ENCODE measurements around the gene MTOR.
"Not testable (repeated sequence)": the region's sequence is repeated elsewhere in the genome, so short reads cannot be mapped to it uniquely, and the experiment has no call there.

Gene MTOR

GRCh38 chr1:11262171-11263049 is at the start of gene MTOR:
TSS of gene MTOR (minus strand) at chr1:11262551. CDS start at chr1:11259409, 3,142 bp downstream.
- DNase-seq = peak; percentile 100

- no peak for DNase-seq
These were observed 47.0 kb upstream of the MTOR start for GRCh38 chr1:11309385-11309784.

- DNase-seq = no peak
These were observed 46.4 kb upstream of the MTOR start for GRCh38 chr1:11308699-11309224.

- no peak for DNase-seq
These were observed 45.5 kb upstream of the MTOR start for GRCh38 chr1:11307852-11308251.

- DNase-seq = not testable (repeated sequence)
These were observed 43.2 kb upstream of the MTOR start for GRCh38 chr1:11305516-11305915.

GRCh38 chr1:11302366-11302765 is 40.0 kb upstream of the MTOR start:
- no peak for DNase-seq

GRCh38 chr1:11301601-11302000 is 39.2 kb upstream of the MTOR start:
- DNase-seq = peak; percentile 78

- no peak for DNase-seq
These were observed 36.8 kb upstream of the MTOR start for GRCh38 chr1:11299225-11299574.

- DNase-seq = no peak
These were observed 36.3 kb upstream of the MTOR start for GRCh38 chr1:11298390-11299224.

GRCh38 chr1:11297774-11298173 is 35.4 kb upstream of the MTOR start:
- DNase-seq = not testable (repeated sequence)

- DNase-seq = no peak
These were observed 33.6 kb upstream of the MTOR start for GRCh38 chr1:11295905-11296304.

- no peak for DNase-seq
These were observed 32.6 kb upstream of the MTOR start for GRCh38 chr1:11294951-11295350.

GRCh38 chr1:11293856-11294255 is 31.5 kb upstream of the MTOR start:
- no peak for DNase-seq

- DNase-seq = no peak
These were observed 28.7 kb upstream of the MTOR start for GRCh38 chr1:11291049-11291448.

GRCh38 chr1:11289064-11289463 is 26.7 kb upstream of the MTOR start:
- DNase-seq = no peak

- DNase-seq = no peak
These were observed 24.5 kb upstream of the MTOR start for GRCh38 chr1:11286735-11287410.

- peak; percentile 54 for DNase-seq
These were observed 23.8 kb upstream of the MTOR start for GRCh38 chr1:11285883-11286734.

GRCh38 chr1:11284784-11285183 is 22.4 kb upstream of the MTOR start:
- DNase-seq = no peak

GRCh38 chr1:11283151-11283550 is 20.8 kb upstream of the MTOR start:
- no peak for DNase-seq

- DNase-seq = no peak
These were observed 19.4 kb upstream of the MTOR start for GRCh38 chr1:11281518-11282331.

GRCh38 chr1:11280719-11281376 is 18.5 kb upstream of the MTOR start:
- DNase-seq = no peak
